A549 (cell line): ENCODE measurements around the gene ARHGAP26.

Experiments used
- BHLHE40 ChIP-seq: IDR thresholded peaks from 2 replicates; pipeline ENCODE4 v1.6.1; 2012; ENCODE audit warnings: low read depth, low read length, inconsistent platforms
- CBX8 ChIP-seq: fragments of 200-600 bp; sonication (generic); IDR thresholded peaks from 2 replicates; pipeline ENCODE4 v1.6.1; 2016
- CEBPB ChIP-seq, 2 experiments: fragments of >200 bp in 1 of 2; sonication (Bioruptor Twin) in 1 of 2; formaldehyde crosslinking in 1 of 2; IDR thresholded peaks; 2 replicates each; pipeline ENCODE4 v1.6.1; 2012 to 2016
- CTCF ChIP-seq: fragments of >200 bp; sonication (Bioruptor Twin); formaldehyde crosslinking; IDR thresholded peaks from 3 replicates; pipeline ENCODE4 v1.5.1; 2016
- EHMT2 ChIP-seq: fragments of 200-600 bp; sonication (generic); IDR thresholded peaks from 2 replicates; pipeline ENCODE4 v1.6.1; 2016; ENCODE audit warnings: antibody characterized with exemption, low read depth, mild to moderate bottlenecking, moderate library complexity
- HMGXB4 ChIP-seq: fragments of 250-450 bp; sonication (Bioruptor Pico); IDR thresholded peaks from 2 replicates; pipeline ENCODE4 v1.5.0; 2021; ENCODE audit warnings: mild to moderate bottlenecking, moderate library complexity, borderline replicate concordance
- MAZ ChIP-seq: fragments of 150-350 bp; IDR thresholded peaks from 2 replicates; pipeline ENCODE4 v1.6.1; 2014; ENCODE audit warnings: antibody characterized with exemption, low read depth, low read length, borderline replicate concordance
- POLR2A ChIP-seq: IDR thresholded peaks from 2 replicates; pipeline ENCODE4 v1.6.1; 2012; ENCODE audit warnings: mild to moderate bottlenecking, low read length
- POLR2AphosphoS2 ChIP-seq: conservative IDR thresholded peaks from 2 replicates; pipeline ENCODE4 v1.6.1; 2012; ENCODE audit warnings: low read length, improper control_type of control experiment, inconsistent platforms
- RFX5 ChIP-seq: fragments of 450-650 bp; IDR thresholded peaks from 2 replicates; pipeline ENCODE4 v1.7.1; 2014; ENCODE audit warnings: antibody characterized with exemption, mild to moderate bottlenecking, moderate library complexity
- SREBF2 ChIP-seq: fragments of 450-650 bp; IDR thresholded peaks from 2 replicates; pipeline ENCODE4 v1.6.1; 2014; ENCODE audit warnings: mild to moderate bottlenecking, moderate library complexity

GRCh38 chr5:143165049-143165880 is 395.1 kb downstream of the ARHGAP26 start:
- TF ChIP-seq POLR2A = no peak
- no peak for TF ChIP-seq BHLHE40
- no peak for TF ChIP-seq CTCF
- no peak for TF ChIP-seq HMGXB4 (CRISPR knock-in tag)
- TF ChIP-seq CEBPB (IDR thresholded peaks at IDR 0.05) = no peak
- no peak for TF ChIP-seq RFX5
- no peak for TF ChIP-seq CBX8
- no peak for TF ChIP-seq POLR2AphosphoS2
- TF ChIP-seq SREBF2 = no peak
- TF ChIP-seq MAZ = no peak
- TF ChIP-seq EHMT2 = no peak
